Aorta (tissue), 5 donors: ENCODE results near the gene CLDN17. TPM values are rescaled to one million over a fixed set of nuclear protein-coding genes. Genes with fewer than 3 reads are reported as not detected.

ENCODE experiments used
- ATAC-seq: fragments of 200-7000 bp; cut with Tn5 transposase; one replicate; pipeline ENCODE4 v1.9.1; 2022; ENCODE audit warnings: moderate library complexity; ENCODE audit not compliant: low FRiP score
- DNase-seq, 2 donors: peaks; one replicate each; pipeline ENCODE4 v3.0.0-alpha.2; 2020
- H3K27ac ChIP-seq, 2 donors: one replicate each; pipeline ENCODE4 v1.5.1; 2013; ENCODE audit warnings: low read length in 2 of 2, mild to moderate bottlenecking in 2 of 2, moderate library complexity in 2 of 2, control low read depth in 1 of 2, inconsistent platforms in 1 of 2, low read depth in 1 of 2
- H3K27me3 ChIP-seq, 2 donors: one replicate each; pipeline ENCODE4 v1.6.1; 2013; ENCODE audit warnings: control low read depth in 1 of 2, low read length in 1 of 2, mild to moderate bottlenecking in 1 of 2, moderate library complexity in 1 of 2; ENCODE audit not compliant: insufficient read depth in 2 of 2, control insufficient read depth in 1 of 2
- H3K36me3 ChIP-seq, 2 donors: one replicate each; pipeline ENCODE4 v1.6.1; 2013; ENCODE audit warnings: control low read depth in 1 of 2, low read length in 1 of 2, mild to moderate bottlenecking in 1 of 2; ENCODE audit not compliant: insufficient read depth in 2 of 2, control insufficient read depth in 1 of 2
- H3K4me1 ChIP-seq, 2 donors: one replicate each; pipeline ENCODE4 v1.6.1; 2013; ENCODE audit warnings: low read length in 2 of 2, control low read depth in 1 of 2, mild to moderate bottlenecking in 1 of 2, moderate library complexity in 1 of 2; ENCODE audit not compliant: insufficient read depth in 2 of 2, control insufficient read depth in 1 of 2
- H3K4me3 ChIP-seq, 2 donors: one replicate each; pipeline ENCODE4 v1.5.1; 2013; ENCODE audit warnings: low read length in 2 of 2, control low read depth in 1 of 2, mild to moderate bottlenecking in 1 of 2
- H3K9me3 ChIP-seq: one replicate; pipeline ENCODE4 v1.6.1; 2013; ENCODE audit warnings: mild to moderate bottlenecking, low read length; ENCODE audit not compliant: control insufficient read depth
- WGBS, 2 donors: extraction: QIAGEN DNeasy Blood & Tissue Kit; methylation state at CpG; one replicate each; pipeline ENCODE4 v1.1.7; 2013; 5-methylcytosine and 5-hydroxymethylcytosine counted together
- intact Hi-C, 2 donors: fragments of 100-400 bp; cut with DNase I; formaldehyde crosslinking; loops; one replicate each; pipeline versions ENCODE4 v1.14.2 to v1.15.0; 2022
- polyA plus RNA-seq, 2 donors: library from polyadenylated mRNA; stranded (reverse); fragments of 200-250 nt; gene quantifications; one replicate each; pipeline ENCODE4 v1.2.3, GENCODE V29; 2013
- total RNA-seq, 2 donors: library from RNA; stranded (reverse); fragmentation: NEBNext Ultra II Directional; extraction: Animal tissue kit (Norgen Biotek cat#: 25700); gene quantifications; one replicate each; pipeline ENCODE4 v1.2.1, GENCODE V29; 2021
- donor health status: healthy with polysubstance abuse.
- donor health status: Bipolar disorder and iron deficiency.
- donor health status: DM: no; HTN: no; CAD: no.
- donor health status: DM: no; HTN: no; CAD: no.
- donor health status: DM: yes; HTN: yes; CAD: no.

The CLDN17 gene
- total and polyA plus RNA-seq, 4 donors: not detected

DNA sequence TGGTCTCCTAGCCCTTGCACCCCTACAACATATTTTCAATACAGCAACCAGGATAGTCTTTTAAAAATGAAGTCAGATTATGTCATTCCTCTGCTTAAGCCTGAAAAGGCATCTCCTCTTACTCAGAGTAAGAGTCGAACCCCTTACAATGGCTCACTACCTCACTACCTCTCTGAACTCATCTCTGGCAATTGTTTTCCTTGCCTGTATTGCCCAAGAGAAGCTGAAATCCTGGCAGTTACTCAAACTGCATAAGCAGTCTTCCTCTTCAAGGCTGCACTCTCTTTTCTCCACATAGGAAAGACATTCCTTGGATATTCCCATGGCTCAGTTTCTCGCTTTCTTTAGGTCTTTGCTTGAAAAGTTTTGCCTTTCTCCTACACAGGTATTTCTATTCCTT lies 26.6 kb upstream of the CLDN17 start:
- H3K36me3 ChIP-seq: no peaks in the 10 kb centered on the region
- H3K4me3 ChIP-seq: no peak overlapping the region
- no peak for DNase-seq
- H3K4me1 ChIP-seq: no peaks in the 10 kb centered on the region
- H3K9me3 ChIP-seq: no peaks in the 10 kb centered on the region
- 88 to 97% methylated on average over 2 of the region's 2 CpGs for WGBS, 2 donors
- H3K27me3 ChIP-seq: no peaks in the 10 kb centered on the region
- intact Hi-C loops: no loop called here
- no peak overlapping the region for H3K27ac ChIP-seq
- no peak for ATAC-seq

DNA sequence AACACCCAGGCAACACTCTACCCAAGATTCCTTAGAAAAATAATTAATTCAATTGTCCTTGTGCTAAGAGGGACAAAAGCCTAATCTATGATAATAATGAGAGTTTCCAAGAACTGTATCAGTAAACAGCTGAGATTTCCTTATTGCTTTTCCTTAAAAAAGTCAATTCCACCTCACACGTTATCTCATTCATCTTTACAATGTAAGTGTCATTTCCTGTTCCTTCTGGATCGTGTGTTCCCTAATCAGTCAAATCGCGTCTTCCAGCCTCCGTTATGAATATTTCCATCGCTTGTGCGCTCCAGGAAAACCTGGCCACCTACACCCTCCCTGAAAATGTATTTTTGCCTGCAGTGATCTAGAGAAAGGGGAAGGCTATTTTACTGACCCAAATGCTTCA lies 23.9 kb upstream of the CLDN17 start:
- Histone ChIP-seq H3K4me1 (no peaks in the 10 kb centered on the region), H3K4me3 (no peak overlapping the region), H3K27ac (no peak overlapping the region), H3K27me3 (no peaks in the 10 kb centered on the region), H3K36me3 (no peaks in the 10 kb centered on the region), H3K9me3 (no peaks in the 10 kb centered on the region)
- whole genome bisulfite sequencing, 2 donors: 86 to 93% methylated on average over 7 of the region's 7 CpGs
- ATAC-seq (no peak), DNase-seq (no peak)
- intact Hi-C loops: no loop called here

DNA sequence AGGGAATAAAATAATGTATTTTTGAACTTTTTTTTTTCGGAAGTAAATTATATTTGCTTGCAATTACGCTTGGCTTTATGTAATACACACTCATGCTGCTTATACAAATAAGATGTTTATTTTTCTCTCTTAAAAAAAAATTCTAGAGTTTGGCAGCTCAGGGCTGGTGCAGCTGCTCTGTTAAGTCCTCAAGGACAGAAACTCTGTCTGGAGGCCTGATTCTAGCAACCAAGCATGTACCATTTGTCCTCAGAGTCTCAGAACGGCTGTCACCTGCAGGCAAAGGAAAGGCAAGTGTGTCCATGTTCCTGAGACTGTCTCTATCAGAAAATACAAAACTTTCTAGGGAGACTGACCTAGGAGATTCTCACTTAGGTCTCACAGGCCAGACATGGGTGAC lies 23.2 kb upstream of the CLDN17 start:
- no peaks in the 10 kb centered on the region for H3K9me3 ChIP-seq
- H3K27ac ChIP-seq: no peak overlapping the region
- intact Hi-C loops: no loop called here
- H3K36me3 ChIP-seq: no peaks in the 10 kb centered on the region
- H3K4me3 ChIP-seq: no peak overlapping the region
- ATAC-seq (no peak), DNase-seq (no peak)
- WGBS, 2 donors: 86 to 90% methylated on average over 3 of the region's 3 CpGs
- H3K4me1 ChIP-seq: no peaks in the 10 kb centered on the region
- H3K27me3 ChIP-seq: no peaks in the 10 kb centered on the region

DNA sequence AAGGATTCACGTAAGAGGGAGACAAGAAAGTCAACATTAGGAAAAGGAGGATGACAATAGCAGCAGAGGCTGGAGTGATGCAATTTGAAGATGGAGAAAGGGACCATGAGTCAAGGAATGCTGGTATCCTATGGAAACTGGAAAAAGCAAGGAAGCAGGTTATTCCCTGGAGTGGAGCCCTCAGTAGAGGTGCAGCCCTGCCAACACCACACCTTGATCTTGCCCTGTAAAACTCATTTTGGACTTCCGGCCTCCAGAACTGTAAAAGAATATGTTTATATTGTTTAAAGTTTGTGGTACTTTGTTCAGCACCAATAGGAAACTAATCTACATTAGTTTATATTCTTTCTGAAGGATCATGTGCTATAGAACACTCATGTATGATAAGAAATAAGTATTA lies 19.6 kb upstream of the CLDN17 start:
- Histone ChIP-seq H3K36me3 (no peaks in the 10 kb centered on the region), H3K4me1 (no peaks in the 10 kb centered on the region), H3K9me3 (no peaks in the 10 kb centered on the region), H3K27ac (no peak overlapping the region), H3K4me3 (no peak overlapping the region), H3K27me3 (no peaks in the 10 kb centered on the region)
- intact Hi-C loops: no loop called here
- no peak for ATAC-seq
- no peak for DNase-seq
- WGBS, 2 donors: 92 to 95% methylated on average over 2 of the region's 2 CpGs

DNA sequence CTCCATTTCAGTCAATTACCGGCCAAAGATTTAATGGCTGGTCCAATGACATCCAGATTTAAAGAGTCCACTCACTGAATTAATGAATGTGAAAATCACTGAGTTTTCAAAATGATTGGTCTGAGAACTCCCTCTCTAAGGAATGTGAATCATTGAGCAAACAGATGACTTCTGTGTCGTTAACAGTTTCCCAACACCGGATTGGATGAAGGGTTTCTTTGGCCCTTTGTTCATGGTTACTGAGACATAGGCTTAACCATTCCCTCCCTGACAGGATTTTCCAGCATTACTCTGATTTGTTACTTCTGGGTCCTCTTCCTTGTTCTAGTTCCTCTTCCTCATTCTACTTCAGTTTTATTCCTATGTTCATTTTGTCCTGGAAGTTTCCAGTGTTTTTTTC lies 1.5 kb upstream of the CLDN17 start:
- H3K4me1 ChIP-seq: no peaks in the 10 kb centered on the region
- WGBS, 2 donors: 76 to 87% methylated on average over 3 of the region's 3 CpGs
- ATAC-seq (no peak), DNase-seq (no peak)
- H3K27me3 ChIP-seq: no peaks in the 10 kb centered on the region
- intact Hi-C loops: no loop called here
- H3K4me3 ChIP-seq: no peak overlapping the region
- no peak overlapping the region for H3K27ac ChIP-seq
- no peaks in the 10 kb centered on the region for H3K36me3 ChIP-seq
- H3K9me3 ChIP-seq: peaks cover 2% of the 10 kb centered on the region

DNA sequence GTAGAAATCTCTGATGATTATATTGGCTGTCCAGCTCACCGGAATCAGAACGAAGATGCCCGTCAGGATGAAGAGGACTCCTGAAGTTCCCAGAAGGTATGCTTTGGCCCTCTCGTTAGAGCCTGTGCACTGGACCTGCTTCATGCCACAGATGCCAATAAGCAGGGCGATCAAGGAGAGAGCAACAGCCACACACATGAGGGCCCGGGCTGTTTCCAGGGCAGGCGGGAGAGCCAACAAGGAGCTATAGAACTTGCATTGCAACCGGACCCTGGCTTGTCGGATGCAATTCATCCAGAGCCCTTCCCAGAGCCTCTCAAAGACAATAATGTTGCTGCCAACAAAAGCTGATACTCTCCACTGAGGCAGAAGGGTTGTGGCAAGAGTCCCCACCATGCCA lies 434 bp downstream of the CLDN17 start:
- peaks cover 2% of the 10 kb centered on the region for H3K9me3 ChIP-seq
- ATAC-seq (no peak), DNase-seq (no peak)
- H3K27me3 ChIP-seq: no peaks in the 10 kb centered on the region
- intact Hi-C loops: no loop called here
- no peaks in the 10 kb centered on the region for H3K4me1 ChIP-seq
- H3K4me3 ChIP-seq: no peak overlapping the region
- H3K27ac ChIP-seq: no peak overlapping the region
- WGBS, 2 donors: 86 to 89% methylated on average over 9 of the region's 9 CpGs
- no peaks in the 10 kb centered on the region for H3K36me3 ChIP-seq

DNA sequence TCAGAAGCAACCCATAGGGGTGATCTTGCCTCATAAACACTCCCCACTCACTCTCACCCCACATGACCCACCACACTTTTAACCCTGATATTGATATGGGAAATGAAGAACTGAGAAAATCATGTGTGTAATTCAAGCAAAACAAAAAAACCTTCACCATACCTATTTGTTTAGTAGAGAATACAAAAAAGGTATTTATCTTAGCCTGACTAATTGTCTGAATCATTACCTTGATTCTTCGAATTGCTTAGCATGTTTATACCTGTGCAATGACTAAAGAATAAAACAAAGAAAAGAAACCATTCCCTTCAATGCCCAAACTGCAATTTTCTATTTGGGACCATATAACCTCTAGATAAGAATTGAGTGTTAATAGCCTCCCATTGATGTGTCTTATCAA lies 1.8 kb downstream of the CLDN17 start:
- Histone ChIP-seq H3K4me1 (no peaks in the 10 kb centered on the region), H3K4me3 (no peak overlapping the region), H3K36me3 (no peaks in the 10 kb centered on the region), H3K27me3 (no peaks in the 10 kb centered on the region), H3K9me3 (no peaks in the 10 kb centered on the region), H3K27ac (no peak overlapping the region)
- ATAC-seq: no peak
- 93 to 95% methylated on average over 1 of the region's 1 CpG for WGBS, 2 donors
- intact Hi-C loops: no loop called here
- no peak for DNase-seq

DNA sequence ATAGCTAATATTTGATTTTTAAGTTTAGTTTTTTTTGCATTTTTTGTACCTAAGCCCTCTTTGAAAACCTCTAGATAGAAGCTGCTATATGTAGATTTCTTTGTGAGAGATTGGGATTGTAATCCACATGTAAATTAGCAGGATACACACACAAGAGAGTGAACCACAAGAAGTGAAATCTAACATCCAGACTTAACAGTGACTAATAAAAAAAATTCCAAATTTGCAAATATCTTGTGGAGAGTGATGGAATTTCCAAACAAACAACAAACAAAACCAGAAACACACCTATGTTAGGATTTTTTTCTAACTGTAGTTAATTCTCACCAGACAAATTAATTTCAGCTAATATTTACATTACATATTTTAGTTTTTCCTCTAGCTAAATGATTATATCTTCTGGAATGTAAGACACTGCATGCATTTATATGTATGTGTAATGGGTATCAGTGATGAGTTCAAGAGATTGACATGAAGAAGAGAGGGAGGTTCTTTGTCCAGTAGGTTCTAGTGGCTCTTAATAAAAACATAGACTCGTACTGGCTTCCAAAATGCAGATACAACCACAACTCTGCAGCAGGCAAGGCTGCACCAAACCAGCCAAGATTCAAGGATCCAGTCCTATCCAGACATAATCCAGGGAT lies 12.8 kb downstream of the CLDN17 start:
- Histone ChIP-seq H3K9me3 (no peaks in the 10 kb centered on the region), H3K36me3 (no peaks in the 10 kb centered on the region), H3K27me3 (no peaks in the 10 kb centered on the region), H3K4me3 (no peak overlapping the region), H3K27ac (no peak overlapping the region), H3K4me1 (no peaks in the 10 kb centered on the region)
- no peak for DNase-seq
- WGBS, 2 donors: 56 to 62% methylated on average over 1 of the region's 1 CpG
- no peak for ATAC-seq
- intact Hi-C loops: no loop called here

DNA sequence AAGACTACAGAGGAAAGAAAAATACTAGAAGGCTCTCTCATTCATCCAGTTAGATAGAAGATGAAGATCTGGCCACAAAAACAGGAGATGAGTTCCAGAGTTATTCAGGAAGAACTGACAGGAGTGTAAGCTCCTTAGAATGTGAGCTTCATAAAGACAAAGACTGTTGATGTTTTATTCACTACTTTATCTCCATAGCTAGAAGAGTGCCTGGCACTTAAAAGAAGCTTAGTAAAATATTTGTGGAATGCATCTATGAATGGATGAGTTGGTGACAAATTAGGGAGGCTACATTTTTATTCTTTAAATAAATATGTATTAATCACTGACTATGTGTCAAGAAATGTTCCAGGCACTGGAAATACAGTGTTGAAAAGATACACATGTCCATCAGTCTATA lies 13.8 kb downstream of the CLDN17 start:
- H3K4me3 ChIP-seq: no peak overlapping the region
- ATAC-seq (no peak), DNase-seq (no peak)
- H3K27ac ChIP-seq: no peak overlapping the region
- no peaks in the 10 kb centered on the region for H3K27me3 ChIP-seq
- no peaks in the 10 kb centered on the region for H3K9me3 ChIP-seq
- no peaks in the 10 kb centered on the region for H3K36me3 ChIP-seq
- intact Hi-C loops: no loop called here
- no peaks in the 10 kb centered on the region for H3K4me1 ChIP-seq
